ENCODE measurements around the gene HAUS8.
"Not testable (repeated sequence)": the region's sequence is repeated elsewhere in the genome, so short reads cannot be mapped to it uniquely, and the experiment has no call there.

GRCh38 chr19:17106964-17107363, 31.7 kb upstream of the HAUS8 start:
- TF ChIP-seq POLR2A, CTCF (IDR thresholded peaks at IDR 0.05): not testable (repeated sequence)
